ENCODE measurements around the gene ST7L.

DNA sequence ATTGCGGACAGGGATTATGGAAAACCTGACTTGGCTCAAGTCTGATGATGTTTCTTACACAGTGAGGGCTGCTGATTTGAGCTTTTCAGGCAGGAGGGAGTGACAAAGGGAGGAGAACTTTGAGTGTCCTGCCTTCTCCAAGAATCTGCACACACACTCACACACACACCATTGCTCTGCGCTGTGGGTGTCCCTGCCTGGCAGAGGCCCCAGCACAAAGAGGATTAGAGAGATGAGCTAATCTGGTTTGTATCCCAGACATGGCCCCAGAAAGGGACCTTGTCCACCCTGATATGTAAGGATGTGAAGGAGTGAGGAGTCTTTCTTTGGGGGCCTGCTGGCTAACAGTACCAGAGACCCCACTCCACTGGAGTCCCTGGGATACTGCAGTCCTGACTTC is 116.1 kb downstream of the ST7L start:
- TF ChIP-seq, protein P1, sequence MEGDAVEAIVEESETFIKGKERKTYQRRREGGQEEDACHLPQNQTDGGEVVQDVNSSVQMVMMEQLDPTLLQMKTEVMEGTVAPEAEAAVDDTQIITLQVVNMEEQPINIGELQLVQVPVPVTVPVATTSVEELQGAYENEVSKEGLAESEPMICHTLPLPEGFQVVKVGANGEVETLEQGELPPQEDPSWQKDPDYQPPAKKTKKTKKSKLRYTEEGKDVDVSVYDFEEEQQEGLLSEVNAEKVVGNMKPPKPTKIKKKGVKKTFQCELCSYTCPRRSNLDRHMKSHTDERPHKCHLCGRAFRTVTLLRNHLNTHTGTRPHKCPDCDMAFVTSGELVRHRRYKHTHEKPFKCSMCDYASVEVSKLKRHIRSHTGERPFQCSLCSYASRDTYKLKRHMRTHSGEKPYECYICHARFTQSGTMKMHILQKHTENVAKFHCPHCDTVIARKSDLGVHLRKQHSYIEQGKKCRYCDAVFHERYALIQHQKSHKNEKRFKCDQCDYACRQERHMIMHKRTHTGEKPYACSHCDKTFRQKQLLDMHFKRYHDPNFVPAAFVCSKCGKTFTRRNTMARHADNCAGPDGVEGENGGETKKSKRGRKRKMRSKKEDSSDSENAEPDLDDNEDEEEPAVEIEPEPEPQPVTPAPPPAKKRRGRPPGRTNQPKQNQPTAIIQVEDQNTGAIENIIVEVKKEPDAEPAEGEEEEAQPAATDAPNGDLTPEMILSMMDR (IDR thresholded peaks at IDR 0.05) = no peak
- TF ChIP-seq EP300 (IDR thresholded peaks at IDR 0.05) (no peak), POLR2A (IDR thresholded peaks at IDR 0.05) (no peak), POLR2AphosphoS5 (IDR thresholded peaks at IDR 0.05) (no peak)
